Large intestine (tissue), 3 donors: Measurements from ENCODE around the gene FAM13B. TPM values are rescaled to one million over a fixed set of nuclear protein-coding genes. Genes with fewer than 3 reads are reported as not detected.

Source experiments
- DNase-seq, 2 donors: peaks; one replicate each; pipeline versions ENCODE4 v3.0.0 to v3.0.0-alpha.2; 2013
- H3K27ac ChIP-seq: one replicate; pipeline ENCODE4 v1.5.1; 2013; ENCODE audit warnings: low read length
- H3K27me3 ChIP-seq: 2 replicates; pipeline ENCODE4 v1.6.1; 2013; ENCODE audit warnings: low read length; ENCODE audit not compliant: control insufficient read depth, insufficient read depth
- H3K36me3 ChIP-seq: 2 replicates; pipeline ENCODE4 v1.6.1; 2013; ENCODE audit warnings: low read length; ENCODE audit not compliant: control insufficient read depth, insufficient read depth
- H3K4me1 ChIP-seq: one replicate; pipeline ENCODE4 v1.6.1; 2013; ENCODE audit warnings: low read length; ENCODE audit not compliant: control insufficient read depth, insufficient read depth
- H3K4me3 ChIP-seq: one replicate; pipeline ENCODE4 v1.5.1; 2013; ENCODE audit warnings: low read length
- H3K9me3 ChIP-seq: one replicate; pipeline ENCODE4 v1.6.1; 2013; ENCODE audit warnings: mild to moderate bottlenecking, low read depth, low read length, moderate library complexity; ENCODE audit not compliant: control insufficient read depth
- WGBS: methylation state at CpG from one replicate; pipeline ENCODE4 v1.1.5; 2013; ENCODE audit warnings: low lambda C conversion rate; ENCODE audit not compliant: insufficient coverage; 5-methylcytosine and 5-hydroxymethylcytosine counted together
- polyA plus RNA-seq: library from polyadenylated mRNA; unstranded; fragments of 120-200 nt; gene quantifications from one replicate; pipeline ENCODE4 v1.2.1, GENCODE V29; 2013

Gene FAM13B
- polyA plus RNA-seq, 1 donor = 23.5 TPM

DNA sequence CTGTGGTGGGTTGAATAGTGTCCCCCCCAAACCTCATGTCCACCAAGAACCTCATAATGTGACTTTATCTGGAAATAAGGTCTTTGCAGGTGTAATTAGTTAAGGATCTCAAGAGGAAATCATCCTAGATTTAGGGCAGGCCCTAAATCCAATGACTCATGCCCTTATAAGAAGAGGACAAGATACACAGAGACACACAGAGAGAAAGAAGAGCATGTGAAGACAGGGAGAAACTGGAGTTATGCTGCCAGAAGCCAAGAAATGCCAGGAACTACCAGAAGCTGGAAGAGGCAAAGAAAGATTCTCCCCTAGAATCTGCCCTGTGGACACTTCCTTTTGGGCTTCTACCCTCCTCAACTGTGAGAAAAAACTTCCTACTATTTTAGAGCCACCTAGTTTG, 8.8 kb downstream of the FAM13B start:
- H3K4me1 ChIP-seq = no peaks in the 10 kb centered on the region
- peaks cover 9% of the 10 kb centered on the region for H3K36me3 ChIP-seq
- no peak for DNase-seq
- no peaks in the 10 kb centered on the region for H3K9me3 ChIP-seq
- no peaks in the 10 kb centered on the region for H3K27me3 ChIP-seq
- no peak overlapping the region for H3K4me3 ChIP-seq
- no peak overlapping the region for H3K27ac ChIP-seq

GRCh38 chr5:138022912-138023311, 10.0 kb downstream of the FAM13B start:
- Histone ChIP-seq H3K4me3 (no peak overlapping the region), H3K27me3 (no peaks in the 10 kb centered on the region), H3K27ac (no peak overlapping the region), H3K9me3 (no peaks in the 10 kb centered on the region), H3K4me1 (no peaks in the 10 kb centered on the region), H3K36me3 (peaks cover 18% of the 10 kb centered on the region)
- peak; percentile 8 to 27 for DNase-seq
- no CpG with 5 or more reads among the region's 3 CpGs for WGBS

- Histone ChIP-seq H3K27me3 (no peaks in the 10 kb centered on the region), H3K4me3 (no peak overlapping the region), H3K4me1 (no peaks in the 10 kb centered on the region), H3K9me3 (no peaks in the 10 kb centered on the region), H3K27ac (no peak overlapping the region), H3K36me3 (peaks cover 23% of the 10 kb centered on the region)
- no peak for DNase-seq
- no CpG with 5 or more reads among the region's 1 CpG for WGBS
Observed at GRCh38 chr5:138021771-138022170, 11.1 kb downstream of the FAM13B start.

DNA sequence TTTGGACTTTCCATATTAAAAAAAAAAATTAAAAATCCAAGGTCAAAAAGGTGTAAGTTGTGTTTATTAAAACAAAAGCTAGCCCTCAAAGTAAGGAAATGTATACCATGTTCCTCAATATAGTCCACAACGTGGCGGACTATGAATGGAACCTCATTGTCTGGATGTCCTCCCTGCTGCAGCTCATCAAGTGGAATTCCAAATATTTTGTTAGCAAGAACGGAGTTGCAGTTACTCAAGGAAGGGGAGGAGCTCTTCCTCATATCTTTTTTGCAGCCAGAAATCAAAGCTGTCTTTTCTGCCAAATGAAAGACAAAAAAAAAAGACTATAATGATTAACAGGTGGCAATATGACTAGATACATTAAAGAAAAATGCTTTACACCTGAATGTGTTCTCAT, 14.0 kb downstream of the FAM13B start:
- WGBS = no CpG with 5 or more reads among the region's 3 CpGs
- Histone ChIP-seq H3K27ac (no peak overlapping the region), H3K9me3 (no peaks in the 10 kb centered on the region), H3K4me1 (no peaks in the 10 kb centered on the region), H3K36me3 (peaks cover 34% of the 10 kb centered on the region), H3K4me3 (no peak overlapping the region), H3K27me3 (no peaks in the 10 kb centered on the region)
- no peak for DNase-seq

- Histone ChIP-seq H3K9me3 (no peaks in the 10 kb centered on the region), H3K27ac (no peak overlapping the region), H3K36me3 (peaks cover 43% of the 10 kb centered on the region), H3K4me1 (no peaks in the 10 kb centered on the region), H3K4me3 (no peak overlapping the region), H3K27me3 (no peaks in the 10 kb centered on the region)
- WGBS = 100% methylated on average over 1 of the region's 2 CpGs
- DNase-seq = no peak
Observed at GRCh38 chr5:138015916-138016315, 17.0 kb downstream of the FAM13B start.

DNA sequence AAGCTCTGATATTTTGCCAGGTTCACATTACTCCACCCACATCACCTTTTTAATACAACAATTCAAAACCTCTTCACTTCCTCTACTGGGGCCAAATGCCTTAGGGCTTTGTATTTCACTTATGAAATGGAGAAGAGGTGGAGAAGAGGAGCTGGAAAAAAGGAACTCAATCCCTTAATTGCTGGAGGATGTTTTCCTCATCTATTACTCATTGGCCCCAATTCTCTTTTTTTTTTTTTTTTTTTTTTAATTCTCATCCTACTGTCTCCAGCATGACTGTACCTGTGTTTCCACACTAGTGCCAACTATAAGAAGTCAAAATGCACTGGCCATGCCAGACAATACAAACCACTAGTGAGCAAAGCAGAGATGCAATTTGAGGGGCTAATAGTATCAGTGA, 20.9 kb downstream of the FAM13B start:
- H3K27ac ChIP-seq = no peak overlapping the region
- H3K27me3 ChIP-seq = no peaks in the 10 kb centered on the region
- H3K4me3 ChIP-seq = no peak overlapping the region
- no peaks in the 10 kb centered on the region for H3K9me3 ChIP-seq
- no peaks in the 10 kb centered on the region for H3K4me1 ChIP-seq
- peaks cover 39% of the 10 kb centered on the region for H3K36me3 ChIP-seq
- no peak for DNase-seq

GRCh38 chr5:138000102-138000723, 32.7 kb downstream of the FAM13B start:
- DNase-seq = no peak
- H3K27ac ChIP-seq = no peak overlapping the region
- no CpG with 5 or more reads among the region's 6 CpGs for WGBS

DNA sequence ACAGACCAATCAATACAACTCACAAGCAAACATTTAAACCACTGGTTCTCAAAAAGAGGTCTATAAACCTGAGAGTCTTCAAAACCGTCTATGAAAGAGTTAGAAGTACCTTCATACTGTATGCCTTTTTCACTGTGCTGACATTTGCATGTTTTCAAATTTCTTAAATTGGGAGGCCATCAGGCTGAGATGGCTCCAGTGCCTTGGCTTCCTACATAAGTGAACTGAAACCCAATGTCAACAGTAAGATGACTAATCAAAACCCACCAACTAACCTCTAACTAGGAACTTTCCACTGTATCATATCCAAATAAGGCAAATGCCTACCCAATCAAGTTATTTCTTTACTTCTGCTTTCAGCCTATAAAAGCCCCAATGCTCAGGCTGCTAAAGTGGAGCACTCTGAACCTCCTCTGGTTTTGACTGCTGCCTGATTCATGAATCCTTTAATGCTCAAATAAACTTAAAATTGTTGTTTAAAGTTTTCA, 35.1 kb downstream of the FAM13B start:
- H3K36me3 ChIP-seq = peaks cover 21% of the 10 kb centered on the region
- WGBS = no CpG with 5 or more reads among the region's 1 CpG
- H3K27ac ChIP-seq = no peak overlapping the region
- no peak overlapping the region for H3K4me3 ChIP-seq
- no peaks in the 10 kb centered on the region for H3K27me3 ChIP-seq
- no peaks in the 10 kb centered on the region for H3K4me1 ChIP-seq
- DNase-seq = no peak
- no peaks in the 10 kb centered on the region for H3K9me3 ChIP-seq

More at GRCh38 chr5:138000102-138000723, 32.7 kb downstream of the FAM13B start:
- Histone ChIP-seq H3K4me1 (no peaks in the 10 kb centered on the region), H3K36me3 (peaks cover 31% of the 10 kb centered on the region), H3K4me3 (no peak overlapping the region), H3K9me3 (no peaks in the 10 kb centered on the region), H3K27me3 (no peaks in the 10 kb centered on the region)

- Histone ChIP-seq H3K27ac (no peak overlapping the region), H3K36me3 (peaks cover 21% of the 10 kb centered on the region)
- WGBS = 83% methylated on average over 1 of the region's 3 CpGs
Observed at GRCh38 chr5:137995749-137996128, 37.1 kb downstream of the FAM13B start.

DNA sequence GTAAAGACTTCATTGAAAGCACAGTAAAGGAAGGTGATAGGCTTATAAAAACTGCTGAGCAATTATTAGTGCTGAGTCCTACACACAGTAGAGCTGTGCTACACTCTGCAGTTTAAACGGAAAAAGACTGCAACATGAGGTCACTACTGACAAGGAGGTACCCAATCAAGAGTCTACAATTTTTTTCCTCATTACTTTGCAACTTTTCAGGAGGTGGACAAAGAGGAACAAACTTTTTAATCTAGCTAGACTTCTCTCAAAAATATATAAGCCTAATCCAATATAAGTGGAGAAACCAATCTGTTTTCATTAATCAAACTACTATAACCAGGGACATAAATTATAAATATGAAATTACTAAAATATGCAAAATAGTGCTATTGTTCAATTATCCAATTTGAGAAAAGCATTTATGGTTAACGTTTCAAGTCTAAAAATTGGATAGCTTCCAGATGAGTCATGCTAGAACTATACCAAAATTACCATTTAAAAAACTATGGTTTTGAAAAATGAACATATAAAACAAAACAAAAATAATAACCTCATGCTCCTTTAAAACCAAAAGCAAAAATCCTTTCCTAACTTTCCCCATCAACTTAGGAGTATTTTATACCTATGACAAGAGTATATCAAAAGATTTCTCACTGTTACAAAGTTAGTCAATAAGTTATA, 37.7 kb downstream of the FAM13B start:
- WGBS = 40% methylated on average over 1 of the region's 2 CpGs
- H3K27ac ChIP-seq = no peak overlapping the region
- no peaks in the 10 kb centered on the region for H3K4me1 ChIP-seq
- no peak for DNase-seq
- H3K4me3 ChIP-seq = no peak overlapping the region
- H3K36me3 ChIP-seq = peaks cover 21% of the 10 kb centered on the region
- H3K27me3 ChIP-seq = no peaks in the 10 kb centered on the region
- no peaks in the 10 kb centered on the region for H3K9me3 ChIP-seq

More at GRCh38 chr5:137995749-137996128, 37.1 kb downstream of the FAM13B start:
- no peaks in the 10 kb centered on the region for H3K4me1 ChIP-seq
- H3K4me3 ChIP-seq = no peak overlapping the region
- no peak for DNase-seq
- no peaks in the 10 kb centered on the region for H3K27me3 ChIP-seq
- no peaks in the 10 kb centered on the region for H3K9me3 ChIP-seq

GRCh38 chr5:137994556-137994955, 38.3 kb downstream of the FAM13B start:
- H3K27ac ChIP-seq = no peak overlapping the region
- 100% methylated on average over 1 of the region's 2 CpGs for WGBS
- H3K27me3 ChIP-seq = no peaks in the 10 kb centered on the region
- H3K4me1 ChIP-seq = no peaks in the 10 kb centered on the region
- no peak overlapping the region for H3K4me3 ChIP-seq
- no peaks in the 10 kb centered on the region for H3K9me3 ChIP-seq
- peaks cover 17% of the 10 kb centered on the region for H3K36me3 ChIP-seq
- DNase-seq = no peak
